ENCODE measurements around the gene PKDREJ. TPM values are rescaled to one million over a fixed set of nuclear protein-coding genes. Genes with fewer than 3 reads are reported as not detected.

The PKDREJ gene
- total RNA-seq, 1 experiment from 2014 or later = not detected

- peaks cover 25% of the 10 kb centered on the region; the same call in 1 of the 2 replicates for H3K36me3 ChIP-seq (ENCODE audit: insufficient read depth, low read length)
- H3K9me3 ChIP-seq (ENCODE audit: low read length) = no peaks in the 10 kb centered on the region
- H4K20me1 ChIP-seq (ENCODE audit: insufficient read depth, low read depth, low read length) = 0 out of 2 replicates have a peak, but pooled peaks cover 4% of the 10 kb centered on the region
- no peak overlapping the region for H2AFZ ChIP-seq (ENCODE audit: low read length)
- no peak overlapping the region for H3K4me3 ChIP-seq (ENCODE audit: low read length)
- no peak overlapping the region for H3K27ac ChIP-seq (ENCODE audit: low read length)
- no peaks in the 10 kb centered on the region for H3K27me3 ChIP-seq (ENCODE audit: low read length)
- no peak overlapping the region for H3K9ac ChIP-seq (ENCODE audit: low read length)
- no peak overlapping the region for H3K4me2 ChIP-seq (ENCODE audit: low read depth, low read length, poor library complexity, severe bottlenecking)
- DNase-seq = no peak
- H3K79me2 ChIP-seq (ENCODE audit: low read length) = peaks cover 62% of the 10 kb centered on the region
- H3K9me2 ChIP-seq (replicated peaks; ENCODE audit: insufficient read depth, low read length) = no peaks in the 10 kb centered on the region
- H3K4me1 ChIP-seq (ENCODE audit: low read length) = peaks cover 23% of the 10 kb centered on the region
These were observed 36.0 kb upstream of the PKDREJ start for GRCh38 chr22:46299101-46299500.

GRCh38 chr22:46297151-46297812 lies 34.1 kb upstream of the PKDREJ start:
- Histone ChIP-seq H2AFZ (ENCODE audit: low read length) (peak overlapping the region; percentile 29; the same call in 1 of the 2 replicates), H3K79me2 (ENCODE audit: low read length) (peaks cover 46% of the 10 kb centered on the region), H3K27ac (ENCODE audit: low read length) (peak overlapping the region; percentile 60), H3K27me3 (ENCODE audit: low read length) (no peaks in the 10 kb centered on the region), H3K9me3 (ENCODE audit: low read length) (no peaks in the 10 kb centered on the region), H3K9me2 (replicated peaks; ENCODE audit: insufficient read depth, low read length) (no peaks in the 10 kb centered on the region), H3K4me2 (ENCODE audit: low read depth, low read length, poor library complexity, severe bottlenecking) (peak overlapping the region; percentile 91), H3K9ac (ENCODE audit: low read length) (peak overlapping the region; percentile 86), H3K4me3 (ENCODE audit: low read length) (peak overlapping the region; percentile 88), H3K36me3 (ENCODE audit: insufficient read depth, low read length) (peaks cover 24% of the 10 kb centered on the region; the same call in 1 of the 2 replicates), H3K4me1 (ENCODE audit: low read length) (peaks cover 37% of the 10 kb centered on the region), H4K20me1 (ENCODE audit: insufficient read depth, low read depth, low read length) (no peaks in the 10 kb centered on the region)
- DNase-seq = peak; percentile 71

- Histone ChIP-seq H3K4me1 (ENCODE audit: low read length) (peaks cover 37% of the 10 kb centered on the region), H3K9me3 (ENCODE audit: low read length) (no peaks in the 10 kb centered on the region), H3K9me2 (replicated peaks; ENCODE audit: insufficient read depth, low read length) (no peaks in the 10 kb centered on the region), H3K27ac (ENCODE audit: low read length) (peak within 1 kb of the TSS; percentile 81), H3K27me3 (ENCODE audit: low read length) (no peaks in the 10 kb centered on the region), H2AFZ (ENCODE audit: low read length) (peak within 1 kb of the TSS; percentile 80; the same call in 1 of the 2 replicates), H3K4me2 (ENCODE audit: low read depth, low read length, poor library complexity, severe bottlenecking) (peak within 1 kb of the TSS; percentile 91), H4K20me1 (ENCODE audit: insufficient read depth, low read depth, low read length) (no peaks in the 10 kb centered on the region), H3K9ac (ENCODE audit: low read length) (peak within 1 kb of the TSS; percentile 90), H3K36me3 (ENCODE audit: insufficient read depth, low read length) (peaks cover 28% of the 10 kb centered on the region; the same call in 1 of the 2 replicates), H3K4me3 (ENCODE audit: low read length) (peak within 1 kb of the TSS; percentile 88), H3K79me2 (ENCODE audit: low read length) (peaks cover 44% of the 10 kb centered on the region)
- DNase-seq = peak; percentile 99
These were observed 33.4 kb upstream of the PKDREJ start, which contains the start of gene GTSE1 for GRCh38 chr22:46296257-46297150. TSS of gene GTSE1 (plus strand) at chr22:46296870. CDS start at chr22:46297401, 531 bp downstream.

GRCh38 chr22:46295277-46295971 lies 32.3 kb upstream of the PKDREJ start:
- Histone ChIP-seq H3K36me3 (ENCODE audit: insufficient read depth, low read length) (peaks cover 23% of the 10 kb centered on the region), H2AFZ (ENCODE audit: low read length) (peak overlapping the region; percentile 80; the same call in 1 of the 2 replicates), H3K27ac (ENCODE audit: low read length) (peak overlapping the region; percentile 81), H3K4me3 (ENCODE audit: low read length) (peak overlapping the region; percentile 88), H3K4me2 (ENCODE audit: low read depth, low read length, poor library complexity, severe bottlenecking) (peak overlapping the region; percentile 91), H3K9me3 (ENCODE audit: low read length) (no peaks in the 10 kb centered on the region), H3K27me3 (ENCODE audit: low read length) (no peaks in the 10 kb centered on the region), H4K20me1 (ENCODE audit: insufficient read depth, low read depth, low read length) (no peaks in the 10 kb centered on the region), H3K4me1 (ENCODE audit: low read length) (peaks cover 37% of the 10 kb centered on the region), H3K79me2 (ENCODE audit: low read length) (peaks cover 36% of the 10 kb centered on the region), H3K9ac (ENCODE audit: low read length) (peak overlapping the region; percentile 90), H3K9me2 (replicated peaks; ENCODE audit: insufficient read depth, low read length) (no peaks in the 10 kb centered on the region)
- DNase-seq = peak; percentile 62

GRCh38 chr22:46294784-46295183 lies 31.6 kb upstream of the PKDREJ start:
- H3K4me3 ChIP-seq (ENCODE audit: low read length) = peak overlapping the region; percentile 88; the same call in 1 of the 2 replicates
- 0 out of 2 replicates have a peak overlapping the region, but pooled peaks have one; percentile 90 for H3K9ac ChIP-seq (ENCODE audit: low read length)
- H4K20me1 ChIP-seq (ENCODE audit: insufficient read depth, low read depth, low read length) = no peaks in the 10 kb centered on the region
- peak overlapping the region; percentile 91 for H3K4me2 ChIP-seq (ENCODE audit: low read depth, low read length, poor library complexity, severe bottlenecking)
- H3K9me3 ChIP-seq (ENCODE audit: low read length) = no peaks in the 10 kb centered on the region
- H3K79me2 ChIP-seq (ENCODE audit: low read length) = peaks cover 31% of the 10 kb centered on the region
- peaks cover 37% of the 10 kb centered on the region for H3K4me1 ChIP-seq (ENCODE audit: low read length)
- no peak for DNase-seq
- H3K27me3 ChIP-seq (ENCODE audit: low read length) = no peaks in the 10 kb centered on the region
- no peak overlapping the region for H2AFZ ChIP-seq (ENCODE audit: low read length)
- no peaks in the 10 kb centered on the region for H3K9me2 ChIP-seq (replicated peaks; ENCODE audit: insufficient read depth, low read length)
- peaks cover 20% of the 10 kb centered on the region for H3K36me3 ChIP-seq (ENCODE audit: insufficient read depth, low read length)
- no peak overlapping the region for H3K27ac ChIP-seq (ENCODE audit: low read length)

- Histone ChIP-seq H3K27ac (ENCODE audit: low read length) (no peak overlapping the region), H3K4me1 (ENCODE audit: low read length) (peaks cover 39% of the 10 kb centered on the region)
These were observed 30.6 kb upstream of the PKDREJ start for GRCh38 chr22:46293577-46294260.

GRCh38 chr22:46292732-46293131 lies 29.6 kb upstream of the PKDREJ start:
- Histone ChIP-seq H3K79me2 (ENCODE audit: low read length) (peaks cover 19% of the 10 kb centered on the region), H2AFZ (ENCODE audit: low read length) (no peak overlapping the region), H3K36me3 (ENCODE audit: insufficient read depth, low read length) (peaks cover 9% of the 10 kb centered on the region), H4K20me1 (ENCODE audit: insufficient read depth, low read depth, low read length) (no peaks in the 10 kb centered on the region), H3K4me3 (ENCODE audit: low read length) (no peak overlapping the region), H3K27ac (ENCODE audit: low read length) (no peak overlapping the region), H3K4me2 (ENCODE audit: low read depth, low read length, poor library complexity, severe bottlenecking) (no peak overlapping the region), H3K9me3 (ENCODE audit: low read length) (no peaks in the 10 kb centered on the region), H3K27me3 (ENCODE audit: low read length) (no peaks in the 10 kb centered on the region), H3K4me1 (ENCODE audit: low read length) (peaks cover 39% of the 10 kb centered on the region), H3K9ac (ENCODE audit: low read length) (no peak overlapping the region), H3K9me2 (replicated peaks; ENCODE audit: insufficient read depth, low read length) (no peaks in the 10 kb centered on the region)
- DNase-seq = no peak

More at GRCh38 chr22:46293577-46294260, 30.6 kb upstream of the PKDREJ start:
- no peak overlapping the region for H3K4me3 ChIP-seq (ENCODE audit: low read length)
- H3K9me3 ChIP-seq (ENCODE audit: low read length) = no peaks in the 10 kb centered on the region
- no peaks in the 10 kb centered on the region for H3K27me3 ChIP-seq (ENCODE audit: low read length)
- peaks cover 24% of the 10 kb centered on the region for H3K79me2 ChIP-seq (ENCODE audit: low read length)
- H2AFZ ChIP-seq (ENCODE audit: low read length) = no peak overlapping the region
- no peaks in the 10 kb centered on the region for H4K20me1 ChIP-seq (ENCODE audit: insufficient read depth, low read depth, low read length)
- no peak for DNase-seq
- H3K9ac ChIP-seq (ENCODE audit: low read length) = no peak overlapping the region
- no peak overlapping the region for H3K4me2 ChIP-seq (ENCODE audit: low read depth, low read length, poor library complexity, severe bottlenecking)
- H3K36me3 ChIP-seq (ENCODE audit: insufficient read depth, low read length) = peaks cover 12% of the 10 kb centered on the region
- no peaks in the 10 kb centered on the region for H3K9me2 ChIP-seq (replicated peaks; ENCODE audit: insufficient read depth, low read length)

All from Karpas-422 (cell line).